DOHH2 (cell line): Measurements from ENCODE around the gene CDK13.

Experiments
- CTCF ChIP-seq: fragments of 200-600 bp; sonication (generic); IDR thresholded peaks from one replicate; pipeline ENCODE4 v1.5.1; 2014; ENCODE audit warnings: antibody characterized with exemption, mild to moderate bottlenecking, low read depth, low read length; ENCODE audit not compliant: poor library complexity, severe bottlenecking
- EZH2phosphoT487 ChIP-seq: fragments of 200-600 bp; sonication (generic); IDR thresholded peaks from 2 replicates; pipeline ENCODE4 v1.6.1; 2017; ENCODE audit warnings: borderline replicate concordance, mild to moderate bottlenecking, antibody characterized with exemption, low read length, moderate library complexity, mixed read lengths

DNA sequence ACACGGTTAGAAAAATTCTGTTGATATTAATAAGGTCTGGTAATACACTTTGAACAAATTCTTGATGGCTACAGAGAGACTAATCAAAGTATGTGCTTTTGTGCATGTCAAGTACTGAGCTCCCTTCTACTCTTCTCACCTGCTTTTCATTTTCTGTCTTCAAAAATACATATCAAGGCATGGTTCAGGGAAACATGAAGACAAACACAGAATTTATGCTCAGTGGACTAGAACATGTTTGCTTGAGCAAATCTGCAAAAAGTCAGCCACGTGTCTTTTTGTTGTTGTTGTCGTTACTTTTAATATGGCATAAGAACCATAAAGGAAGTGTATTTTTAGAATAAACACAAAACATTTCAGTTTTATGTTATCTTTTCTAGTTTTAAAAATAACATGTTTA lies 21.9 kb downstream of the CDK13 start:
- TF ChIP-seq CTCF (no peak), EZH2phosphoT487 (no peak)
